IPS-18c (cell line): ENCODE data around the gene SLIT1.
A peak's percentile ranks its signal among the peaks of the same experiment; 100 is the strongest.
"Not testable (repeated sequence)": the region's sequence is repeated elsewhere in the genome, so short reads cannot be mapped to it uniquely, and the experiment has no call there.

Experiments
- H3K4me3 ChIP-seq: 2 replicates; pipeline ENCODE4 v1.7.0; 2013; ENCODE audit warnings: low read depth, mild to moderate bottlenecking, low read length, moderate library complexity; ENCODE audit not compliant: insufficient read depth
- H3K9me3 ChIP-seq: one replicate; pipeline ENCODE4 v1.6.1; 2013; ENCODE audit warnings: mild to moderate bottlenecking, low read length, moderate library complexity; ENCODE audit not compliant: control insufficient read depth, insufficient read depth

SLIT1 gene

DNA sequence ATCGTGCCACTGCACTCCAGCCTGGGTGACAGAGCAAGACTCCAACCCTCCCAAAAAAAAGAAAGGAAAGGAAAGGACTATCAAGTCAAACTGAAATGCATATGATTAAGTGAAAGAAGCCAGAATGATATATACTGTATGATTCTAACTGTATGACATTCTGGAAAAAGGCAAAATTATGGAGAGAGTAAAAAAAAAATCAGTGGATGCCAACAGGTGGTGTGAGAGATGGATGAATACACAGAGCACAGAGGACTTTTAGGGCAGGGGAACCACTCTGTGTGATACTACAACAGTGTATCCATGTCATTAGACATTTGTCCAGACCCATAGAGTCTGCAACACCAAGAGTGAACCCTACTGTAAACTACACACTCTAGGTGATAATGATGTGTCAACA, 99.2 kb downstream of the SLIT1 start:
- Histone ChIP-seq H3K4me3 (no peak overlapping the region), H3K9me3 (no peaks in the 10 kb centered on the region)

DNA sequence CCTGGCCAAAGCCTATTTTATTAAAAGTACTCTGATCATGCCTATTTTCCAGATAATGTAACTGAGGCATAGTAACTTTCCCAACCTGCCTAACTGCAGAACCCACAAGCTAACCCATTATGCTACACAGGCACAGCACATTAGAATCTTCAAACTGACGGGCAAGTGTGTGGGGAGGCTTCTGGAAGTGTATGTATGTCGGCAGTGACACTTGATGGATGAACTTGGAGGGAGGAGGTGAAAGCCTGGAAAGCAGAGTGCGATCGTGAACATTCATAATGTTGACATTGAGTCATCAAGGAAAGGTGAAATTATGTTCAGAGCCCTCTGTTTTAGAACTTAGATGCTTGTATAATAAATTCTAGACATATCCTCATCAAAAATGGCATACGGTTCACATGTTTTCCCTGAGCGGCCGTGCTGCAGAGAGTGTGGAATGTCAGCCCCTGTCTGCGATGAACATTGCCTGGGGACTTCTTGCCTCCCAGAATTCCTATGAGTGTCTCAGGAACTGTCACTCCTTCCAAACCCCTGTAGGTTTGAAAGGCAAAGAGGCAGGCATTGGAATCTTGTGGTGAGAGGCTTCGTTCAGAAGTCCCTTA, 102.4 kb downstream of the SLIT1 start:
- no peaks in the 10 kb centered on the region for H3K9me3 ChIP-seq
- H3K4me3 ChIP-seq, result no peak overlapping the region

DNA sequence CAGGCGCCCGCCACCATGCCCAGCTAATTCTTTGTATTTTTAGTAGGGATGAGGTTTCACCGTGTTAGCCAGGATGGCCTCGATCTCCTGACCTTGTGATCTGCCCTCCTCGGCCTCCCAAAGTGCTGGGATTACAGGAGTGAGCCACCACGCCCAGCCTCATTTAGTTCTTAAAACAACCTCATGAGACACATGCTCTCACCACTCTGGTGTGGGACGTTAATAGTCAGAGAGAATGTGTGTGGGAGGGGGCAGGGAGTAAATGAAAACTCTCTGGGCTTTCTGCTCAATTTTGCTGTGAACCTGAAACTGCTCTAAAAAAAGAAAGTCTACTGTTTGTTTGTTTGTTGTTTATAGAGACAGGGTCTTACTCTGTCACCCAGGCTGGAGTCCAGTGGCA, 103.2 kb downstream of the SLIT1 start:
- not testable (repeated sequence) for H3K9me3 ChIP-seq, H3K4me3 ChIP-seq

DNA sequence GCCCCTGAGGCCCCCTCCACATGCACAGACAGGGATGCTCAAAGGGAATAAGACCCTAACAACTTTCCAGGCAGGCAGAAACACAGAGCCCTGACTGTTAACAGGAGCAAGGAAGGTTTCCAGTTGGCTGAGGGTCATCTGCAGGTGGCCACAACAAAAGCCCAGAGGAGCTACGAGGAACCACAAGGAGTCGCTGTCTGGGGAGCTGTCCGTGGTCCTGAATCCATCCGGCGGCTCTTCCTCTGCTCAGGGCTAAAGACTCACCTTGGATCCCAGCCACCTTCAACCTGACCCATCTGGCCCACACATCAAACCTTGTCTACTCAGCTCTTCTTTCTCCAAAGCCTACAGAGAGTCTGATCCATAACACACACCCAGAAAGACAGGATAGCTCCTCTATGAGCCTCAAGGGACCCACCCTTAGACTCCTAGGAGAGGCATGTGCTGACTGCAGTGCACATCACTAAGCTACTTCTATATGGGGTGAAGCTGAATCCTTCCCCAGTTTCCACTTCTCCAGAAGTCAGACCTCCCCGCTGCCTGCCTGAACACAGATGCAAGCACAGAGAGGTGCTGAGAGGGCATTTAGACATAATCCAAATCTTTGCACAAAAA, 104.0 kb downstream of the SLIT1 start:
- Histone ChIP-seq H3K4me3 (no peak overlapping the region), H3K9me3 (no peaks in the 10 kb centered on the region)

DNA sequence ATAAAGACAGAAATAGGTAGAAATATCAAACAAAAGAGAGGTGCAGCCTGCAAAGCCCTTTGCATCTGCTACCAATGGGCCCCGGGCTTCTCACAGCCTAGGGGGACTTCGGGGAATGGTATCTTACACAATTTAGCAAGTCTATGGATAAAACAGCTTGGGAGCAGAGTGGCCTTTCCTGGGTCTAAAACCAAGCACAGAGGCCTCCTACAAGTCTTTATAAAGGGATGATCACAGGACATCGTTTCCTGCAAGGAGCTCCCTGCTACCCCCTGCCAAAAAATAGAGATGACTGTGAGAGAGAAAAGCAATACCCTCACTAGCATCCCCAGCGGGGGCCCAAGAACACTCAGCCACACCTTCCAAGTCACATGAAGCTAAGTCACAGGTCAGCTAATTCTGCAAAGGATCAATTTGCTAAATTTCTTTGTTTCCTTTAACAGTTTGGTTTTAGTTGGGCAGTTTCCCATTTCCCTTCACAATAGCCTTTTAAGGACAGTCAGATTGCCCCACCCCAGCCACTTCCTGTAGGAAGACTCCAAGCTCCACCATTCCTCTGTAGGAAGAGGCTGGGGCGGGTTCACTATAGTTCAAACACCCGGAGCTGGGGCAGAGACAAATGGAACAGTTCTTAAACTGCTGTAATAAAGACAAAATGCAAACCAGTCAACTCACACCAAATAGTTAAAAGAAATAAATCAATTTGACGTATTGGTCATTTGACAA, 105.5 kb downstream of the SLIT1 start:
- H3K4me3 ChIP-seq, result no peak overlapping the region
- H3K9me3 ChIP-seq, result no peaks in the 10 kb centered on the region

DNA sequence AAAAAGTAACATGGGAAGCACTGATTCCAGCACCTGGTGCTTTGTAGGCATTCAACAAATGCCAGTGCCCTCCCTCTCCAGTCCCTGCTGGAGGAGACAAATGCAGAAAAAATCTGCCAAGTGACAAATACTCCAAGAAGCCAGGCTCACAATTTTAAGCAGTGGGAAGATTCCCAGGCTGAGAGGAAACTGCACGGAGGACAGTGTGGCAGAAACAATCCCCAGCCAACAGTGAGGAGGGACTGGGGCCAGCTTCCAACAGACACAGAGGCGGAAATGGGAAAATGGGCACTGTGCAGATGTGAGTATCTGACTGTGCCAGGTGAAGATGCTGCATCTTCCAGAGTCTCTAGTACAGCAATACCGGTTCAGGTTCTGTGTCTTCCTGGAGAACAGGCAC, 106.3 kb downstream of the SLIT1 start:
- Histone ChIP-seq H3K9me3 (no peaks in the 10 kb centered on the region), H3K4me3 (no peak overlapping the region)

DNA sequence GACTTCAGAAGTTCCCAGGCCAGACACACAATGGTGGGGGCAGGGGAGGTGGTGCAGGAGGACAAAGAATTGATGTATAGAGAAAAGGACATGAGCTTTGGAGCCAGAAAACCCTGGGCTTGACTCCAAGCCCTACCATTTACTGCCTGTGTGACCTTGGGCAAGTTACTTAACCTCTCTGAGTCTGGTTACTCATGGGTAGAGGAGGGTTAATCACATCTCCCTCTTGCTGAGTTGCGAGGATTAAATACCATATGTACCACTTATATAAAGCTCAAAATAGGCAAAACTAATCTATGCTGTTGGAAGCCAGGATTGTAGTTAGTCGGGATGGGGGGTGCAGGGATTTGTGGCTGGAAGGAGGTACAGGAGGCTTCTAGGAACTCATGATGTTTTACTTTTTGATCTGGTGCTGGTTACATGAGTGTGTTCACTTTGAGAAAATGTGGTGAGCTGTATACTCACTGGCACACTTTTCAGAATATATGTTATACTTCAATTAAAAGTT, 106.8 kb downstream of the SLIT1 start:
- Histone ChIP-seq H3K4me3 (no peak overlapping the region), H3K9me3 (no peaks in the 10 kb centered on the region)

DNA sequence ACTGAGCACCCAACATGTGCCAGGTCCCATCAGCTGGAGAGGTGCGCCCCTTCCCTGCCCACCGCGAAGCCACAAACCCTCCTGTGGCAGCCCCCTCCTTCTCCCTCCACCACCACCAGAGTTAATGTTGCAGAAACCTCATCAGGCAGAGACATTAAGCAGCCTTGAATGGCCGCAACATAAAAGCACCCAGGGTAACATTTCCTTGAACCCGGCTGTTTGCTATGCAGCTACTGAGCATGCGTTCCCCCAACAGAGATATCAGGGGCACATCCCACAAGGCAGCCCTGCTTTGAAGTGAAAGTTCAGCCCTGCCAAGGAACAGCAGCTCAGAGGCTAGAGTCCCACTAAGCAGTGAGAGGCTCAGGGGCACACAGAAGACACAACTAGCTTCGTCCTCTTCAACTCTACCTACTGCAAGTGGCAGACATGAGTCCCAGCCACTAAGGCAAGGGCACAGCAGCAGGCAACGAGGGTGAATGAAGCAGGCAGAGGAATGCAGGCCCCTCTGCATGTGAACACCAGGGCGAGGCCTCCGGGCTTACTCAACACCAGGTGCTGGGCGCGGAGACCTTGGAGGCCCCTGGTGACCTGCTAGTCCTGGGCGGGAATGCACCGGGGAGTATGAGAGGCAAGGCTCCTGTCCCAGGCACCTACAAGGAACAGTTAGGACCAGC, 107.4 kb downstream of the SLIT1 start:
- H3K4me3 ChIP-seq, result no peak overlapping the region
- H3K9me3 ChIP-seq, result no peaks in the 10 kb centered on the region

DNA sequence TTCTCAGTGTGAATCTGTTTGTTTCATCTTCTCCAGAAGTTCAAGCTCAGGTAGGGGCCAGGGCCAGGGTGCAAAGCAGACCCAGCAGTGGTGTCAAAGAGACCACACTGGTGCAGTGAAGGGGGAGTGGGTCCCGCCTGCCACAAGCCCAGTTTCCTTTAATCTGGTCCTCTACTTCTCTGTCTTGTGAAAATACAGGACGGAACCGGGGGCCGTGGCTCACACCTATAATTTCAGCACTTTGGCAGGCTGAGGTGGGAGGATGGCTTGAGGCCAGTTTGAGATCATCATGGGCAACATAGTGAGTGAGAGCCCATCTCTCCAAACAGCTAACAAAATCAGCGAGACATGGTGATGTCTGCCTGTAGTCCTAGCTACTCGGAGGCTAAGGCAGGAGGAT, 109.0 kb downstream of the SLIT1 start:
- H3K9me3 ChIP-seq, result no peaks in the 10 kb centered on the region
- no peak overlapping the region for H3K4me3 ChIP-seq

DNA sequence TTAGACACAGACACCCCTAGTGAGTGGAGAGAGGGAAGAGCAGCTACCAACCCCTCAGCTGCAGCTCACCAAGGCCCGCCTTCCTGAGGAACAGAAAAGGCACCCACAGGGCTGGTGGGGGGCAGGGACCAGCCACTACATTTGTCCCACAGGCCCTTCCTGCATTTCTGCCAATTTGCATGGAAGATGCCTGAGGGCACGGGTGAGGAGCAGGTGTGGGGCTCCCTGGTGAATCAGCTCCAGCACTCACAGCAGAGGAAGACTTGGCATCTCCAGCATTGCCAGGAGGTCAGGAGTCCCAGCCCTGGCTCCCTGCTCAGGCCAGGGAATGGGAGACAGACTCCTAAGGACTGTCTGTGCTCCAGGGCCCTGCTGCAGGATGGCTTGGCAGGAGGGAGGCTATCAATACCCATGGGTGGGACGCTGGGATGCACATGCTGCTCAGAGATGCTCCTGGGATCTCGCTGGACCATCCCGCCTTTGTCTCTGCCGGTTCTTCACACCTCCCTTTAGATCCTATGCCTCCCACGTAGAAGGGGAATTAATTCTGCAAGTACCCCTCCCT, 109.7 kb downstream of the SLIT1 start:
- Histone ChIP-seq H3K9me3 (no peaks in the 10 kb centered on the region), H3K4me3 (peak overlapping the region; percentile 10; the same call in 1 of the 2 replicates)

DNA sequence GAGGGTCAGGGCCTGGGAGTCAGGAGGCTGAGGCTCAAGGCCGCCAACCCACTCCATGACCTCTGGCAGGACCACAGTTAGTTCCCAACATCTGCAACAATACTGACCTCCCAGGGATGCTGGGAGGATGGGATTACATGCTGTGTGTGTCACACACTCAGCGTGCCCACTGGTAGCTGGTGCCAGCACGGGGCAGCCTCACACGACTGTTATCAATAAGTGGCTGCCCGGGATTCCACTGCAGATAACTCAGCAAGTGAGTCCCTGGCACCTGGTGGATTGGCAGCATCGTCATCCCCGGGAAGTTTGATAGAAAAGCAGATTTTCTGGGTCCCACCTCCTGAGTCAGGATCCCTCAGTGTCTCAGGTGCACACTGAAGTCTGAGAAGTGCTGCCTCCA, 110.3 kb downstream of the SLIT1 start:
- Histone ChIP-seq H3K9me3 (no peaks in the 10 kb centered on the region), H3K4me3 (no peak overlapping the region)

DNA sequence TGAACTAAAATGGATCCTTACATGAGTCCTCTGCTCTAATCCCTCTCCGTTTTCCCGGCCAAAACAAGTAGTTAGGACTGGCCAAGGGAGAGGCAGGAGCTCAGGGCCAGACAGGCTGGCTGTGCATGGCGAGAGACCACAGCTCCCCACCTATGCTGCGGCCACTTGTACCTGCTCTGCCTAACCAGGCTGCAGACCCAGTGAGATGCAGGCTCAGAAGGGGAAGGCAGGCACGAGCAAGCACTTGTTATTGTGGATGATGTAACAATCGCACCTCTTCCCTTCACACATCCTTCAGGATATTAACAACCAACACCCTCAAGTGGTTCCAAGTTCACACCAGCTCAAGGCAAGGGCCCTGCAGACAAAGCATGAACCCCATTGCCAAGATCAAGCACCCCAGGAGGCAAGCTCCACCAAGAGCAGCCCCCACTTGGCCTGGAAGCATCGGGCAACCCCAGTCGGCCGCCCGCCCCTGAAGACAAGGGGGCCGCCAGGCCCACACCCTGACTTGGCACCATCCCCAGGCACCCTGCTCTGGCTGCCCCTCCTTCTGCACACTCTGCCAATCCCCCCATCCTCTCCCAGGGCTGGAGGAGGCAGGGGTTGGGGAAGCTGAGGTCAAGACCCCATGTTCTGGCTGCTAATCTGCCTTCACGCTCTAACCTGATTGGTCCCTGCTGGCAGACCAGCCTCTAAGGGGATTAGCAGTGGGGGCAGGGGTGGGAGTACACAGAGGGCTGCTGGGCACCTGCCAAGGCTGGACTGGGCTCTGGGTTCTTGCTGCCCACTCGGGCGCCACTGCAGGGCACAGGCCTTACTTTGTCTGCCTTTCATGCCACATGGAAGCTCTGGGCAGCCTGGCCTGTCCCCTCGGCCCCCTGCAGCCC, 111.3 kb downstream of the SLIT1 start:
- H3K9me3 ChIP-seq, result no peaks in the 10 kb centered on the region
- no peak overlapping the region for H3K4me3 ChIP-seq

DNA sequence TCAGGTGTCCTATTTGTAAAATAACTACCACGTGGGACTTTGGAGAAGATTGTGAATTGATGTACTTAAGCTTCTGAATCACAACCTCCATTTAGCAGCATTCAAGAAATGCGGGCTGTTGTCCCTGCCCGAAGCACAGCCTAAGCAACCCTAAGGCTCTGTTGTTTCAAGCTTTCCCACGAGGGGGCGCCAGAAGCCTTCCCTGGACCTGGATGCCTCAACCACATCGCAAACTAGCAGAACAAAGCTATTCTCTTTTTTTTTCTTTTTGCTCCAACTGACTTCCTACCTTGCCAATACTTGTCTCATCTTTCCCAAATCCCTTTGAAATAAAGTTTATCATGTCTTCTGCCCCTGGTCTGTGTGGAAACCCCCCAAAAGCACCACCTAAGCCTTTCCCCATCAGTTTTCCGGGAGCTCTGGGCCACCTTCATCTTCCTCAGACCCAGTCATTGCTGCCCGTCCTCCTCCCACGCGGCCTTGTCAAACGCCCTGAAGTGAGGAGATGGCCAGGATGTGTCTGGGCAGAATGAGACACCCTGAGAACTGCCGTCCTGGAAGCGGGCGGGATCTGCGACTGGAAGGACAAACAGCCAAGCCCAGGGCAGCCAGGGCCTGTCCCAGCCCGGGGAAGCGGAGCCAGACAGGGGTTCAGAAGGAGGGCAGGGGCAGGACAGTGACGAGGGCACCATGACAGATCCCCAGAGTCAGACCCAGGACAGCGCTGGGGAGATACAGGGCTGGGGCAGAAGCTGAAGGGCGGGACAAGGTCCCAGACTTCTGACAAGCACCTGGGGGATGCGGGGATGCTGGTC, 112.7 kb downstream of the SLIT1 start:
- Histone ChIP-seq H3K4me3 (no peak overlapping the region), H3K9me3 (no peaks in the 10 kb centered on the region)

DNA sequence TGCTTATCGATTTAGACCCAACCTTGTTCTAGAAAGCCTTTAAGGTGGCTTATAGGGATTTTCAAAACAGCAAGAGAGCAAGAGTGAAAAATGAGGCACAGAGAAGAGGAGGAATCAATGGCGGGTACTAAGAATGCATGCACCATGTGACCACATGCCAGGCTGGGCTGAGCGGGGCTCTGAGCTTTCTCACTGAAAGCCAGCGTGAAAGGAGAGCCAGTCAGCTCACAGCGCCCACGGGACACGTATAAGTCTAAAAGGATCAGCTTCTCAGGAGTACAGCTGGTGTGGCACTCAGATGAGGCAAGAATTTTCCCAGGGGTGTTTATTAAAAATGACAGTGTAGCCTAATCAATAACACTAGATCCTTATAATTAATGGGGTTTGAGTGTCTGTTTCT, 114.3 kb downstream of the SLIT1 start:
- Histone ChIP-seq H3K4me3 (no peak overlapping the region), H3K9me3 (no peaks in the 10 kb centered on the region)

DNA sequence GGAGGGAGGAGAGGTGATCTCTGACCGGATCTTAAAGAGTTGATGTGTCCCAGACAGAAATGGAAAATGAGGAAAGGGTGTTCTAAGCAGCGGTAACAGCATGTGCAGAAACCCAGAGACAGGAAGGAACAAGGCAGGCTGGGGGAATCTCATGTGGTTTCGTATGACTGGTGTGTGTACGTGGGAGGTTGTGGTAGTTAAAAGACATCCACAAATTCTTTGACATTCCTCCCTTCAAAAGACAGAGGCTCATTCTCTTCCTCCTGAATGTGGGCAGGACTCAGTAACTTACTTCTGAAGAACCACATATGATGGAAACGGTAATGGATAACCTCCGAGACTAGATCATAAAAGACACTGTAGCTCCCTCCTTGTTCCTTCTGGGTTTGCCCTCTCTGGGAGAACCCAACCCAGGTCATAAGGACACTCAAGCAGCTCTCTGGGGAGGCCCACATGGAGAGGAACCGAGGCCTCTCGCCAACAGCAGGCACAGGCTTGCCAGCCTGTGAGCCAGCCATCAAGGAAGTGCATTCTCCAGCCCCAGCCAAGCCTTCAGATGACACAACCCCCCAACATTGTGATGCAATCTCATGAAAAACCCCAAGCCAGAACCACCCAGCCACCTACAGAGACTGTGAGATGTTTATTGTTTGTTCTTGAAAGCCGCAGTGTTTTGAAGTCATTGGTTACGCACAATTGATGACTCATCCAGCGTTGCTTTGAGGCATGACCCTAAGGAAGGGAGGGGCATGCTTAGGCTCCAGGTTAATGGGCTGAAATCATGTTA, 116.0 kb downstream of the SLIT1 start:
- no peak overlapping the region for H3K4me3 ChIP-seq

More for the DNA sequence above, 116.0 kb downstream of the SLIT1 start:
- no peaks in the 10 kb centered on the region for H3K9me3 ChIP-seq
